ENCODE data around the gene SYTL2. TPM values are rescaled to one million over a fixed set of nuclear protein-coding genes. Genes with fewer than 3 reads are reported as not detected.

The SYTL2 gene
- total RNA-seq, 1 experiment from 2014 or later = 5.2 TPM

- no peak overlapping the region for H2BK5ac ChIP-seq (ENCODE audit: insufficient read length, low read length)
- H3K79me1 ChIP-seq (ENCODE audit: insufficient read depth, low read depth, low read length, poor library complexity, severe bottlenecking) = no peaks in the 10 kb centered on the region
- no peak overlapping the region for H3K4me2 ChIP-seq (ENCODE audit: insufficient read depth, insufficient read length, low read length)
- no peak for DNase-seq
- Mint-ChIP-seq H3K27me3 (ENCODE audit: low read depth) (peaks cover 1% of the 10 kb centered on the region), H3K9me3 (peaks cover 22 to 30% of the 10 kb centered on the region in 2 experiments), H3K36me3 (ENCODE audit: insufficient read depth in 1 of 3, low read depth in 3 of 3) (peaks cover 11 to 28% (median 25%) of the 10 kb centered on the region in 3 experiments), H3K27ac (no peak overlapping the region), H3K4me3 (no peak overlapping the region), H3K4me1 (no peaks in the 10 kb centered on the region)
- no peak overlapping the region for H3K4ac ChIP-seq (ENCODE audit: low read depth, low read length)
- H3K23ac ChIP-seq (ENCODE audit: insufficient read length, low read depth, low read length) = no peak overlapping the region
- no peak for TF ChIP-seq CTCF (conservative IDR thresholded peaks at IDR 0.05)
- H3K14ac ChIP-seq (ENCODE audit: insufficient read depth, low read length) = no peak overlapping the region
- H4K8ac ChIP-seq (replicated peaks; ENCODE audit: insufficient read length, low read depth, low read length) = no peak overlapping the region
- H3K23me2 ChIP-seq (ENCODE audit: insufficient read length, low read depth, low read length, poor library complexity, severe bottlenecking) = no peaks in the 10 kb centered on the region
- no peak overlapping the region for H2BK15ac ChIP-seq (ENCODE audit: low read depth, low read length)
- no CpG with 5 or more reads among the region's 3 CpGs for WGBS (ENCODE audit: extremely low coverage, insufficient read length, low lambda C conversion rate)
- no peak overlapping the region for H4K91ac ChIP-seq (ENCODE audit: insufficient read length, low read depth, low read length)
- no peaks in the 10 kb centered on the region for H3K4me1 ChIP-seq (ENCODE audit: insufficient read depth, low read length)
- H2BK20ac ChIP-seq (ENCODE audit: low read depth, low read length, poor library complexity, severe bottlenecking) = no peak overlapping the region
- H2AK5ac ChIP-seq (ENCODE audit: insufficient read length, low read length) = no peak overlapping the region
- H3K9ac ChIP-seq (ENCODE audit: extremely low read depth, insufficient read length, low read length) = no peak overlapping the region
- H2BK120ac ChIP-seq (ENCODE audit: low read depth, low read length, poor library complexity, severe bottlenecking) = no peak overlapping the region
- no peaks in the 10 kb centered on the region for H4K20me1 ChIP-seq (ENCODE audit: control insufficient read depth, insufficient read depth, insufficient read length)
- no peak overlapping the region for H3K56ac ChIP-seq (ENCODE audit: insufficient read length, low read depth, low read length)
- H2BK12ac ChIP-seq (ENCODE audit: insufficient read length, low read depth, low read length) = no peak overlapping the region
- H3K27ac ChIP-seq (ENCODE audit: insufficient read length, low read depth, low read length) = no peak overlapping the region
- H3K27me3 ChIP-seq (ENCODE audit: insufficient read depth, low read length) = no peaks in the 10 kb centered on the region
- H2AFZ ChIP-seq (ENCODE audit: low read length) = no peak overlapping the region
- no peaks in the 10 kb centered on the region for H3K79me2 ChIP-seq (ENCODE audit: insufficient read depth, low read length)
- no peak overlapping the region for H4K5ac ChIP-seq (ENCODE audit: insufficient read length, low read depth, low read length)
- H3K9me3 ChIP-seq (ENCODE audit: control insufficient read depth, low read depth, low read length) = no peaks in the 10 kb centered on the region
- H3T11ph ChIP-seq (ENCODE audit: low read length) = no peak overlapping the region
- H3K18ac ChIP-seq (ENCODE audit: insufficient read length, low read depth, low read length) = no peak overlapping the region
These were observed 37.1 kb upstream of the SYTL2 start for GRCh38 chr11:85848006-85848405.
